NCI-H1436 treated with DMSO at 0.1 percent for 48 hours (cell line): ENCODE data around the gene C12orf76.
"Not testable (repeated sequence)": the region's sequence is repeated elsewhere in the genome, so short reads cannot be mapped to it uniquely, and the experiment has no call there.

ENCODE experiments used
- DNase-seq: peaks from one replicate; lab custom pipeline; 2025; lab: John Stamatoyannopoulos, UW

C12orf76 gene

GRCh38 chr12:110062241-110062640 is 13.9 kb upstream of the C12orf76 start:
- no peak for DNase-seq

- no peak for DNase-seq
Observed at GRCh38 chr12:110059651-110060000, 11.3 kb upstream of the C12orf76 start.

GRCh38 chr12:110058875-110059615 is 10.7 kb upstream of the C12orf76 start:
- DNase-seq, result no peak

GRCh38 chr12:110056643-110057042 is 8.3 kb upstream of the C12orf76 start:
- DNase-seq, result not testable (repeated sequence)

GRCh38 chr12:110055375-110056352 is 7.3 kb upstream of the C12orf76 start:
- not testable (repeated sequence) for DNase-seq

- DNase-seq, result no peak
Observed at GRCh38 chr12:110050927-110051326, 2.6 kb upstream of the C12orf76 start.

- not testable (repeated sequence) for DNase-seq
Observed at GRCh38 chr12:110049666-110050065, 1.3 kb upstream of the C12orf76 start.

GRCh38 chr12:110049034-110049433 is 712 bp upstream of the C12orf76 start:
- DNase-seq, result not testable (repeated sequence)

- no peak for DNase-seq
Observed at GRCh38 chr12:110047297-110047940, 903 bp downstream of the C12orf76 start.

GRCh38 chr12:110046451-110047187 is 1.7 kb downstream of the C12orf76 start:
- no peak for DNase-seq

GRCh38 chr12:110042264-110042663 is 6.1 kb downstream of the C12orf76 start:
- no peak for DNase-seq

- DNase-seq, result no peak
Observed at GRCh38 chr12:110039085-110039807, 9.1 kb downstream of the C12orf76 start.

GRCh38 chr12:110038741-110039084 is 9.6 kb downstream of the C12orf76 start:
- no peak for DNase-seq

- no peak for DNase-seq
Observed at GRCh38 chr12:110037315-110037714, 11.0 kb downstream of the C12orf76 start.

- DNase-seq, result no peak
Observed at GRCh38 chr12:110035534-110036104, 12.7 kb downstream of the C12orf76 start.

GRCh38 chr12:110033888-110034287 is 14.4 kb downstream of the C12orf76 start:
- DNase-seq, result no peak

GRCh38 chr12:110029290-110029815 is 19.0 kb downstream of the C12orf76 start:
- no peak for DNase-seq

- DNase-seq, result no peak
Observed at GRCh38 chr12:110028323-110028722, 20.0 kb downstream of the C12orf76 start.

- DNase-seq, result no peak
Observed at GRCh38 chr12:110024051-110024450, 24.3 kb downstream of the C12orf76 start.
